H1 (cell line): ENCODE measurements around the gene SH3PXD2A. TPM values are rescaled to one million over a fixed set of nuclear protein-coding genes. Genes with fewer than 3 reads are reported as not detected.

ENCODE experiments used
- CTCF ChIA-PET: fragments of 300-600 bp; sonication (Branson Sonifier 250); formaldehyde crosslinking; loops from one replicate; lab custom pipeline; 2021; ENCODE audit not compliant: partially characterized antibody; lab: Charles Lee
- POLR2A ChIA-PET: fragments of 300-600 bp; sonication (Branson Sonifier 250); formaldehyde crosslinking; loops from one replicate; lab custom pipeline; 2021; ENCODE audit warnings: inconsistent platforms; ENCODE audit not compliant: partially characterized antibody; lab: Charles Lee
- DNase-seq, 2 experiments: peaks; one replicate each; pipeline versions ENCODE4 v3.0.0 to v3.0.0-alpha.2; 2010 to 2022; ENCODE audit warnings: low spot score in 2 of 2, low read depth in 1 of 2, mixed read lengths in 1 of 2
- FAIRE-seq: peaks from 2 replicates; lab custom pipeline; 2011; peaks lifted over from hg19 to GRCh38; lab: Jason Lieb, UNC
- H2AFZ ChIP-seq: 2 replicates; pipeline ENCODE4 v1.8.1; 2012; ENCODE audit warnings: low read length, inconsistent platforms
- H2AK5ac ChIP-seq: 2 replicates; pipeline ENCODE4 v1.6.1; 2013; ENCODE audit warnings: low read depth, low read length
- H2BK120ac ChIP-seq: replicated peaks from 2 replicates; pipeline ENCODE3; 2013; ENCODE audit warnings: low read depth, low read length, inconsistent platforms
- H2BK12ac ChIP-seq: 2 replicates; pipeline ENCODE4 v1.6.1; 2013; ENCODE audit warnings: low read depth, low read length
- H2BK15ac ChIP-seq: 2 replicates; pipeline ENCODE4 v1.6.1; 2013; ENCODE audit warnings: low read length
- H2BK20ac ChIP-seq: 2 replicates; pipeline ENCODE4 v1.6.1; 2013; ENCODE audit warnings: low read length
- H2BK5ac ChIP-seq: 2 replicates; pipeline ENCODE4 v1.6.1; 2013; ENCODE audit warnings: low read depth, low read length
- H3K14ac ChIP-seq: 2 replicates; pipeline ENCODE4 v1.6.1; 2013; ENCODE audit warnings: inconsistent platforms; ENCODE audit not compliant: insufficient read length
- H3K18ac ChIP-seq: 2 replicates; pipeline ENCODE4 v1.6.1; 2013; ENCODE audit warnings: low read length; ENCODE audit errors: extremely low read depth
- H3K23ac ChIP-seq: 2 replicates; pipeline ENCODE4 v1.6.1; 2013; ENCODE audit warnings: inconsistent platforms; ENCODE audit not compliant: insufficient read length
- H3K23me2 ChIP-seq: 2 replicates; pipeline ENCODE4 v1.6.1; 2013; ENCODE audit warnings: low read depth, low read length
- H3K27ac ChIP-seq: 2 replicates; pipeline ENCODE4 v1.6.1; 2011; ENCODE audit warnings: low read depth, low read length, inconsistent platforms
- H3K27me3 ChIP-seq, 4 experiments: replicated peaks in 1 of 4; 1 replicate in 1 of 4; 2 replicates in 3 of 4; pipeline versions ENCODE4 v1.6.1 to v1.8.1; 2011 to 2013; ENCODE audit warnings: low read length in 3 of 4, mild to moderate bottlenecking in 3 of 4, inconsistent platforms in 2 of 4, mixed read lengths in 2 of 4, moderate library complexity in 1 of 4; ENCODE audit not compliant: control insufficient read depth in 3 of 4, insufficient read depth in 3 of 4; ENCODE audit errors: extremely low read depth in 1 of 4
- H3K36me3 ChIP-seq, 4 experiments: 2 replicates each; pipeline versions ENCODE4 v1.6.1 to v1.8.1; 2011 to 2013; ENCODE audit warnings: mild to moderate bottlenecking in 4 of 4, low read length in 3 of 4, moderate library complexity in 2 of 4, control low read depth in 1 of 4, inconsistent platforms in 1 of 4; ENCODE audit not compliant: insufficient read depth in 4 of 4, control insufficient read depth in 2 of 4
- H3K4ac ChIP-seq: replicated peaks from 2 replicates; pipeline ENCODE3; 2013; ENCODE audit warnings: low read length, low read depth, mixed read lengths, inconsistent platforms; ENCODE audit not compliant: insufficient read length
- H3K4me1 ChIP-seq, 4 experiments: replicated peaks in 1 of 4; 1 replicate in 1 of 4; 2 replicates in 3 of 4; pipeline versions ENCODE4 v1.6.1 to v1.8.1; 2011 to 2013; ENCODE audit warnings: low read length in 3 of 4, inconsistent platforms in 2 of 4, mixed read lengths in 1 of 4; ENCODE audit not compliant: insufficient read depth in 4 of 4, control insufficient read depth in 3 of 4
- H3K4me2 ChIP-seq, 2 experiments: 2 replicates each; pipeline versions ENCODE4 v1.6.1 to v1.8.1; 2011 to 2013; ENCODE audit warnings: low read depth in 2 of 2, low read length in 2 of 2, control low read depth in 1 of 2, inconsistent platforms in 1 of 2, mild to moderate bottlenecking in 1 of 2; ENCODE audit not compliant: insufficient read depth in 1 of 2
- H3K4me3 ChIP-seq, 4 experiments: fragments of 200-600, 300-600 bp in 1 of 4; sonication (generic), shearing (Covaris generic), sonication (Bioruptor Twin) in 1 of 4; 2 replicates each; pipeline versions ENCODE4 v1.5.1 to v1.8.1; 2011 to 2016; ENCODE audit warnings: low read length in 4 of 4, low read depth in 3 of 4, control low read depth in 2 of 4, inconsistent platforms in 2 of 4, mild to moderate bottlenecking in 2 of 4, mixed read lengths in 1 of 4, moderate library complexity in 1 of 4; ENCODE audit not compliant: insufficient read depth in 2 of 4; ENCODE audit errors: extremely low read depth in 1 of 4
- H3K56ac ChIP-seq: replicated peaks from 2 replicates; pipeline ENCODE3; 2013; ENCODE audit warnings: low read depth, mild to moderate bottlenecking, mixed read lengths, low read length, inconsistent platforms; ENCODE audit not compliant: insufficient read length
- H3K79me1 ChIP-seq: 2 replicates; pipeline ENCODE4 v1.6.1; 2013; ENCODE audit warnings: low read depth, low read length, control low read depth
- H3K79me2 ChIP-seq, 2 experiments: 2 replicates each; pipeline versions ENCODE4 v1.6.1 to v1.8.1; 2012 to 2013; ENCODE audit warnings: low read length in 2 of 2, mild to moderate bottlenecking in 2 of 2, inconsistent platforms in 1 of 2; ENCODE audit not compliant: insufficient read depth in 2 of 2, control insufficient read depth in 1 of 2
- H3K9ac ChIP-seq, 4 experiments: replicated peaks in 1 of 4; 1 replicate in 1 of 4; 2 replicates in 3 of 4; pipeline versions ENCODE4 v1.6.1 to v1.8.1; 2011 to 2013; ENCODE audit warnings: low read depth in 3 of 4, low read length in 3 of 4, control low read depth in 2 of 4, mild to moderate bottlenecking in 2 of 4, moderate library complexity in 2 of 4, inconsistent platforms in 1 of 4; ENCODE audit errors: extremely low read depth in 1 of 4
- H3K9me3 ChIP-seq, 2 experiments: 2 replicates each; pipeline versions ENCODE4 v1.6.1 to v1.8.1; 2012 to 2013; ENCODE audit warnings: mild to moderate bottlenecking in 2 of 2, moderate library complexity in 2 of 2, control low read depth in 1 of 2, inconsistent platforms in 1 of 2, low read depth in 1 of 2, low read length in 1 of 2, mixed read lengths in 1 of 2; ENCODE audit not compliant: insufficient read depth in 2 of 2
- H4K20me1 ChIP-seq, 2 experiments: replicated peaks in 1 of 2; 2 replicates each; pipeline versions ENCODE3 to v1.8.1; 2011 to 2013; ENCODE audit warnings: inconsistent platforms in 2 of 2, low read length in 2 of 2, mild to moderate bottlenecking in 1 of 2; ENCODE audit not compliant: insufficient read depth in 2 of 2, control insufficient read depth in 1 of 2
- H4K5ac ChIP-seq: 2 replicates; pipeline ENCODE4 v1.6.1; 2013; ENCODE audit warnings: low read length, low read depth, mixed read lengths, inconsistent platforms; ENCODE audit not compliant: insufficient read length
- H4K8ac ChIP-seq: 2 replicates; pipeline ENCODE4 v1.8.0; 2013; ENCODE audit warnings: mild to moderate bottlenecking, moderate library complexity, low read length, inconsistent platforms; ENCODE audit not compliant: insufficient read depth; ENCODE audit errors: extremely low read depth
- H4K91ac ChIP-seq: replicated peaks from 2 replicates; pipeline ENCODE3; 2013; ENCODE audit warnings: low read length, mixed read lengths, inconsistent platforms; ENCODE audit not compliant: insufficient read length
- CBX8 ChIP-seq: fragments of 300-800, 300-1000 bp; sonication (generic); IDR thresholded peaks from 2 replicates; pipeline ENCODE4 v1.7.1; 2016; ENCODE audit warnings: low read depth, low read length, borderline replicate concordance
- EZH2 ChIP-seq: fragments of 200-600 bp; sonication (generic); IDR thresholded peaks from 2 replicates; pipeline ENCODE4 v1.7.1; 2012; ENCODE audit warnings: low read depth, mild to moderate bottlenecking, moderate library complexity, low read length, inconsistent platforms; ENCODE audit not compliant: severe bottlenecking
- KDM5A ChIP-seq: fragments of 200-600 bp; IDR thresholded peaks from 2 replicates; pipeline ENCODE4 v1.7.1; 2012; ENCODE audit warnings: mild to moderate bottlenecking, low read length, inconsistent platforms, mixed read lengths
- NANOG ChIP-seq: IDR thresholded peaks from 2 replicates; pipeline ENCODE4 v1.6.1; 2011; ENCODE audit warnings: low read length, low read depth, mild to moderate bottlenecking, inconsistent platforms; ENCODE audit not compliant: insufficient read depth, poor library complexity, severe bottlenecking
- POLR2A ChIP-seq, 2 experiments: IDR thresholded peaks; 1 replicate in 1 of 2; 2 replicates in 1 of 2; pipeline ENCODE4 v1.6.1; 2011; ENCODE audit warnings: low read depth in 2 of 2, low read length in 2 of 2, mild to moderate bottlenecking in 2 of 2; ENCODE audit errors: control extremely low read depth in 1 of 2
- RAD21 ChIP-seq, 2 experiments: IDR thresholded peaks in 1 of 2; conservative IDR thresholded peaks in 1 of 2; 2 replicates each; pipeline ENCODE4 v1.6.1; 2011; ENCODE audit warnings: low read depth in 2 of 2, low read length in 2 of 2, improper control_type of control experiment in 1 of 2, inconsistent platforms in 1 of 2, mild to moderate bottlenecking in 1 of 2, moderate library complexity in 1 of 2
- SIX5 ChIP-seq: IDR thresholded peaks from 2 replicates; pipeline ENCODE4 v1.6.1; 2011; ENCODE audit warnings: mild to moderate bottlenecking, low read depth, low read length
- TAF1 ChIP-seq: IDR thresholded peaks from 2 replicates; pipeline ENCODE4 v1.6.1; 2011; ENCODE audit warnings: mild to moderate bottlenecking, low read depth, low read length
- TAF7 ChIP-seq: optimal IDR thresholded peaks from 2 replicates; pipeline ENCODE3; 2011; ENCODE audit warnings: low read depth, mild to moderate bottlenecking, inconsistent platforms, low read length, moderate library complexity, borderline replicate concordance
- YY1 ChIP-seq: IDR thresholded peaks from 2 replicates; pipeline ENCODE4 v1.6.1; 2011; ENCODE audit warnings: low read depth, mild to moderate bottlenecking, low read length
- WGBS, 2 experiments: shearing (Covaris generic) in 1 of 2; methylation state at CpG; one replicate each; pipeline versions ENCODE4 v1.1.6 to v1.1.7; 2013 to 2015; ENCODE audit warnings: low lambda C conversion rate in 2 of 2, mixed read lengths in 2 of 2, inconsistent platforms in 1 of 2, low coverage in 1 of 2, missing lambda C conversion rate in 1 of 2; ENCODE audit not compliant: insufficient replicate concordance in 2 of 2, insufficient coverage in 1 of 2, insufficient read length in 1 of 2; ENCODE audit errors: extremely low coverage in 1 of 2, missing lambda C conversion rate in 1 of 2; 5-methylcytosine and 5-hydroxymethylcytosine counted together
- polyA plus RNA-seq, 7 experiments: library from polyadenylated mRNA; depleted of rRNA in 3 of 7; stranded (reverse) in 5 of 7; unstranded in 2 of 7; fragments of >200 nt in 5 of 7; fragments of 200-250 nt in 2 of 7; gene quantifications; 1 replicate in 5 of 7; 2 replicates in 1 of 7; 4 replicates in 1 of 7; pipeline versions ENCODE4 v1.2.1 to v1.2.3, GENCODE V29; 2011 to 2013; ENCODE audit warnings: missing spikeins in 2 of 7, mixed read lengths in 2 of 7
- total RNA-seq: library from RNA; stranded (reverse); fragmentation: NEBNext Ultra II Directional; extraction: Animal tissue kit (Norgen Biotek cat#: 25700); gene quantifications from 2 replicates; pipeline ENCODE4 v1.2.1, GENCODE V29; 2021
- TF ChIP-seq, protein P1 (sequence below): IDR thresholded peaks from 2 replicates; pipeline ENCODE4 v1.6.1; 2012; ENCODE audit warnings: inconsistent platforms
- TF ChIP-seq, protein P2 (sequence below): IDR thresholded peaks from 2 replicates; pipeline ENCODE4 v1.6.1; 2011; ENCODE audit warnings: low read depth, mild to moderate bottlenecking, low read length; ENCODE audit not compliant: insufficient read depth

The SH3PXD2A gene
- total and polyA plus RNA-seq, 2 of the 8 experiments (the other 6 are each of a cell fraction or from before 2014, with no cell fraction given), result 5.4 to 16.3 TPM

DNA sequence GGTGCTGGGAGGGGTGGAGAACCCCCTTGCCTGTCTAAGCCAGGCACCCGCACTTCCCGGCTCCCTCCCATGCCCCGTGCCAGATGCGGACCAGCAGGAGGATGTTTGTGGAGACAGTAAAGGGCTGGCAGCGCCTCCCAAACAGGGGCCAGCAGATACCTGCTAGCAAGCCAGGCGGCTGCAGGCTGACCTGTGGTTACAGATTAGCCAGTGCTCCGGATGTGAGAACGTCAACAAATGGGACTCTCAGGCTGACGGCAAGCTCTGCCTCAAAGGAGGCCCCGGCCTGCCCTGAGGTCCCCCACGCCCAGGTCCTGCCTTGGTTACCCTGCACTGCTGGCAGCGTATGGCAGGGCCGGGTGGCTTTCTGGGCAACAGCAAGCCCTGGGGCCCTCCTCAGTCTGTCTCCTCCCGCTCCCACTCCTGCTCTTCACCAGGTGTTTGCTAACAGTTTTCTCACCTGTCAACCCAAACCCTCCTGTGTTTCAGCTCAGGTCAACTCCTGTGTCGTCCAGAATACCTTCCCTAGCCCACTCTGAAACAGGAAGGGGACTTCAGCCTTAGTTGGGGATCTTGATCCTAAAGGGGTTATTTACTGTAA, 276.5 kb downstream of the SH3PXD2A start:
- H3K18ac ChIP-seq, result no peak overlapping the region
- H4K91ac ChIP-seq, result no peak overlapping the region
- no peak overlapping the region for H3K9ac ChIP-seq
- ChIA-PET CTCF (interaction anchor here (3.3 to 12.0 kb wide), 3 partner anchors 13 to 19 kb away, joined by 16 to 134 read pairs (median 121); no protein-coding TSS in a partner anchor), POLR2A (no interaction called here)
- no peaks in the 10 kb centered on the region for H3K9me3 ChIP-seq
- H3K4ac ChIP-seq, result no peak overlapping the region
- no peak overlapping the region for H3K27ac ChIP-seq
- no peak for DNase-seq
- H3K36me3 ChIP-seq, result no peaks in the 10 kb centered on the region
- 83% methylated on average over 15 of the region's 15 CpGs; no CpG with 5 or more reads in 1 of the 2 experiments for WGBS, 2 experiments
- no peak overlapping the region for H3K4me2 ChIP-seq
- no peak overlapping the region for H3K4me3 ChIP-seq
- no peaks in the 10 kb centered on the region; a peak in 1 of 7 replicates for H3K27me3 ChIP-seq
- no peak overlapping the region for H3K14ac ChIP-seq
- H2BK15ac ChIP-seq, result no peak overlapping the region
- no peak overlapping the region for H2BK5ac ChIP-seq
- no peaks in the 10 kb centered on the region for H3K79me2 ChIP-seq
- no peak overlapping the region for H3K23ac ChIP-seq
- H3K79me1 ChIP-seq, result no peaks in the 10 kb centered on the region
- H4K8ac ChIP-seq, result peak overlapping the region; percentile 47; the same call in 1 of the 2 replicates
- H2BK20ac ChIP-seq, result no peak overlapping the region
- no peak overlapping the region for H3K56ac ChIP-seq
- H2BK120ac ChIP-seq, result no peak overlapping the region
- no peak overlapping the region for H2AK5ac ChIP-seq
- no peak overlapping the region for H4K5ac ChIP-seq
- no peak overlapping the region for H2AFZ ChIP-seq
- FAIRE-seq, result no peak
- H3K23me2 ChIP-seq, result peaks cover 1% of the 10 kb centered on the region; the same call in 1 of the 2 replicates
- H2BK12ac ChIP-seq, result 0 out of 2 replicates have a peak overlapping the region, but pooled peaks have one; percentile 27
- H3K4me1 ChIP-seq, result no peaks in the 10 kb centered on the region; a peak in 1 of 7 replicates
- no peaks in the 10 kb centered on the region for H4K20me1 ChIP-seq
- no peak for TF ChIP-seq TAF7
- no peak for TF ChIP-seq CBX8
- TF ChIP-seq KDM5A, result no peak
- TF ChIP-seq, protein P1, sequence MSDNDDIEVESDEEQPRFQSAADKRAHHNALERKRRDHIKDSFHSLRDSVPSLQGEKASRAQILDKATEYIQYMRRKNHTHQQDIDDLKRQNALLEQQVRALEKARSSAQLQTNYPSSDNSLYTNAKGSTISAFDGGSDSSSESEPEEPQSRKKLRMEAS, result no peak
- TF ChIP-seq, protein P2, sequence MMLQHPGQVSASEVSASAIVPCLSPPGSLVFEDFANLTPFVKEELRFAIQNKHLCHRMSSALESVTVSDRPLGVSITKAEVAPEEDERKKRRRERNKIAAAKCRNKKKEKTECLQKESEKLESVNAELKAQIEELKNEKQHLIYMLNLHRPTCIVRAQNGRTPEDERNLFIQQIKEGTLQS, result no peak
- no peak for TF ChIP-seq EZH2
- TF ChIP-seq TAF1, result no peak
- no peak for TF ChIP-seq RAD21 (IDR thresholded peaks at IDR 0.05 in 1 of 2, conservative IDR thresholded peaks at IDR 0.05 in 1 of 2; ENCODE audit: low read depth in 2 of 2, low read length in 2 of 2)
- no peak for TF ChIP-seq YY1
- no peak for TF ChIP-seq SIX5
- no peak for TF ChIP-seq NANOG
- no peak for TF ChIP-seq POLR2A (IDR thresholded peaks at IDR 0.05; ENCODE audit: control extremely low read depth in 1 of 2, low read depth in 2 of 2, low read length in 2 of 2)
